ENCODE results near the gene NLGN1.

NLGN1 gene

DNA sequence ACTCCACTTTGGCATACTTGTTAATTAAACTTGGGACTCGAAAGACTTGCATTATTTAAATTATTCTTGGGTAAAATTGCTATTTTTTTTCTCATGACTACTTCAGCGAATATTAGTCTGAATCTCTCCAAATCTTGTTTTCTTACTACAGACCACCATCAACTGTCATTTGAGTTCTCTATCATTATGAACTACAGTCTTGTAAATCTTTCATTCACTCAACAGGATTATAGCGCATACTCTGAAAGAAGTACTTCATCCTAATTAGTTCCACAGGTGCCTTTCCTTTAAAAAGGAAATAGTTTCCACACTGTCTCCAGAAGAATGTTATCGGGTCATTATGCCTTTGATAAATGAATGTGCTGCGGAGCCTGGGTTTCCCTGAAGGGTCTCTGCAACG lies 149.5 kb downstream of the NLGN1 start:
- DNase-seq (ENCODE audit: low spot score) = no peak
- in situ Hi-C loops (cut with MboI; ENCODE audit: low pct_unique_long_range_greater_than_20kb, low sequenced_read_pairs, unreplicated experiment) = no loop called here
- TF ChIP-seq, protein P1, sequence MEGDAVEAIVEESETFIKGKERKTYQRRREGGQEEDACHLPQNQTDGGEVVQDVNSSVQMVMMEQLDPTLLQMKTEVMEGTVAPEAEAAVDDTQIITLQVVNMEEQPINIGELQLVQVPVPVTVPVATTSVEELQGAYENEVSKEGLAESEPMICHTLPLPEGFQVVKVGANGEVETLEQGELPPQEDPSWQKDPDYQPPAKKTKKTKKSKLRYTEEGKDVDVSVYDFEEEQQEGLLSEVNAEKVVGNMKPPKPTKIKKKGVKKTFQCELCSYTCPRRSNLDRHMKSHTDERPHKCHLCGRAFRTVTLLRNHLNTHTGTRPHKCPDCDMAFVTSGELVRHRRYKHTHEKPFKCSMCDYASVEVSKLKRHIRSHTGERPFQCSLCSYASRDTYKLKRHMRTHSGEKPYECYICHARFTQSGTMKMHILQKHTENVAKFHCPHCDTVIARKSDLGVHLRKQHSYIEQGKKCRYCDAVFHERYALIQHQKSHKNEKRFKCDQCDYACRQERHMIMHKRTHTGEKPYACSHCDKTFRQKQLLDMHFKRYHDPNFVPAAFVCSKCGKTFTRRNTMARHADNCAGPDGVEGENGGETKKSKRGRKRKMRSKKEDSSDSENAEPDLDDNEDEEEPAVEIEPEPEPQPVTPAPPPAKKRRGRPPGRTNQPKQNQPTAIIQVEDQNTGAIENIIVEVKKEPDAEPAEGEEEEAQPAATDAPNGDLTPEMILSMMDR (IDR thresholded peaks at IDR 0.05; ENCODE audit: extremely low read depth, insufficient read depth, missing control alignments) = no peak

DNA sequence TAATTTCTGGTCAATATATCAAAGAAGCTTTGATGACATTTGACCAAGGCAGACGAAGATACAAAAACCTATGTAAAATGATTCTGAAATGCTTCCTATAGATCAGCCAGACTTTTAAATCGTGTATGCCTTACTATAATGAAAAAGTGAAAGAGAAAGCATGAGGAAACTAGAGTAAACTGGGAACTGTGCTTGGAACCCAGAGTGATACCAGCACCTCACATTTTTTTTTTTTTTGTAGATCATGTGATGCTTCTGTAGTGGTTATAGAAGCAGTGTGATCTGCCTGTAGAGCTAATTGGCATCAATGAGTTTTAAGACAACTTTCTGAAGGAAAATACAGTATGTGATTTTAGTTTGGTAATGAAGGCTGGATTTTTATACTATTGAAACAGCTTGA lies 150.7 kb downstream of the NLGN1 start:
- in situ Hi-C loops (cut with MboI; ENCODE audit: low pct_unique_long_range_greater_than_20kb, low sequenced_read_pairs, unreplicated experiment) = no loop called here
- no peak for DNase-seq (ENCODE audit: low spot score)
- TF ChIP-seq, protein P1 (IDR thresholded peaks at IDR 0.05; ENCODE audit: extremely low read depth, insufficient read depth, missing control alignments) = no peak

DNA sequence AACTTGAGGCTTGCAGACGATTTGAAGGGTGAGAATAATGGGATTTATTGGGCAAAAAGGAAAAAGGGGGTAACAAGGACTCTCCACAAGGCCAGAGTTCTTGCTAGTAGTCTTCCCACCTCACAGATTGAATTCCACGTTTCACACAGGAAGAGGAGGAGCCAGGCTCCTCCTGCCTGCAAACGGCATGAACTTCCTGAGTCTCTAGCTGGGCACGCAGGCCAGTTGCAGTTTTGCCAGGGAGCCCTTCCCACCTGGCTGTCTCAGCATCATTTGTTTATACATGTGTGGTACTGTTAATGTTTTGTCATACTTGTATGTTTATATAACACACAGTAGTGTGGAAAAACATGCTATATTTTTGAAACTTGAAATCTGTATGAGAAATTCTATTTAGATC lies 155.0 kb downstream of the NLGN1 start:
- no peak for DNase-seq (ENCODE audit: low spot score)
- TF ChIP-seq, protein P1 (IDR thresholded peaks at IDR 0.05; ENCODE audit: extremely low read depth, insufficient read depth, missing control alignments) = no peak
- in situ Hi-C loops (cut with MboI; ENCODE audit: low pct_unique_long_range_greater_than_20kb, low sequenced_read_pairs, unreplicated experiment) = no loop called here

DNA sequence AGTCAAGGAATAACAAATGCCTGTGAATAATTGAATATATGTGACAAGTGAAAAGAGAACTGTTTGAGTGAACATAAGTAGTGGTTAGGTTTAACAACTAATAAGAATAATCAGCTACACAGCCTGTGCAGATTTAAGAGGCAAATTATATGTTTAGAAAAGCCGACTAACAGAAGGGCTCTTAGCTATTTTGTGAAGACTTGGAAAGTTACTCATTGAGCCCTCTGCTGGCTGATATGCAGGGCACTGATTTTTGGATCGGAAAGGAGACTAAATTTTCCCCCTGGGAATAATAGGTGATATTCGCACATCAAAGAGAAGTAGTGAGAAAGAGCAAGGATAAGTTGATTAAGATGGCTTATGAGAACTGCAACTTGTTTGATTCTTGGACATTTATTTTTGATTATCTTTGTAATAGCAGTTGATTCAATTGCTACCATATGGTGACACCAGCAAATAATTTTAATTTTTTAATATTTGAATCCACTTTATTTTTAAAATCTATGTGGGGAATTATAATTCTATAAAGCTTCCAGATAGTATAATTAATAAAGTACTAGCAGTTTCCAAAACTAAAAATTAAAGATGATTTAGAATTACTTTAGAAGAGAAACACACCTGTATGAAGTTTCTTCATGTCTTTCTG lies 156.2 kb downstream of the NLGN1 start:
- no peak for DNase-seq (ENCODE audit: low spot score)
- in situ Hi-C loops (cut with MboI; ENCODE audit: low pct_unique_long_range_greater_than_20kb, low sequenced_read_pairs, unreplicated experiment) = no loop called here

DNA sequence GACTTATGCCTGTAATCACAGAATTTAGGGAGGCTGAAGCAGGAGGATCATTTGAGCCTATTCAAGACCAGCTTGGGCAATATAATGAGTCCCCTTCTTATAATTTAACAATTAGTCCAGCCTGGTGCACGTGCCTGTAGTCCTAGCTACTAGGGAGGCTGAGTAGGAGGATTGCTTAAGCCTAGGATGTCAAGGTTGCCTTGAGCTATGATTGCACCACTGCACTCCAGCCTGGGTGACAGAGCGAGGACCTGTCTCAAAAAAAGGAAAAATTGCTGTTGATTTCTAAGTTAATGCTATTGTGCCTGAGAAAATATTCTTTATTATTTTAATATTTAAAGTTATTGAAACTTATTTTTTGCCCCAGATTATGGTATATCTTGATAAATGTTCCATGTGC lies 159.0 kb downstream of the NLGN1 start:
- DNase-seq (ENCODE audit: low spot score) = no peak
- in situ Hi-C loops (cut with MboI; ENCODE audit: low pct_unique_long_range_greater_than_20kb, low sequenced_read_pairs, unreplicated experiment) = no loop called here
- TF ChIP-seq, protein P1 (IDR thresholded peaks at IDR 0.05; ENCODE audit: extremely low read depth, insufficient read depth, missing control alignments) = no peak

More for the DNA sequence above, 156.2 kb downstream of the NLGN1 start:
- TF ChIP-seq, protein P1 (IDR thresholded peaks at IDR 0.05; ENCODE audit: extremely low read depth, insufficient read depth, missing control alignments) = peak; percentile 42

DNA sequence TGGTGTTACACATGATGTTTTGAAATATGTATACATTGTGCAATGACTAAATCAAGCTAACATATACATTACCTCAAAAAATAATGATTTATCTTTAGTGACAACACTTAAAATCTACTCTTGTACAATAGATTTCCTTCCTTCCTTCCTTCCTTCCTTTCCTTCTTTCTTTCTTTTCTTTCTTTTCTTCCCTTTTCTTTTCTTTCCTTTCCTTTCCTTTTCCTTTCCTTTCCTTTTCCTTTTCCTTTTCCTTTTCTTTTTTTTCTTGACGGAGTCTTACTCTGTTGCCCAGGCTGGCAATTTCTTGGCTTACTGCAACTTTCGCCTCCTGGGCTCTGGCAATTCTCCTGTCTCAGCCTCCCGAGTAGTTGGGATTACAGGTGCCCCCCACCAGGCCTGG lies 170.5 kb downstream of the NLGN1 start:
- TF ChIP-seq, protein P1 (IDR thresholded peaks at IDR 0.05; ENCODE audit: extremely low read depth, insufficient read depth, missing control alignments) = no peak
- in situ Hi-C loops (cut with MboI; ENCODE audit: low pct_unique_long_range_greater_than_20kb, low sequenced_read_pairs, unreplicated experiment) = no loop called here
- DNase-seq (ENCODE audit: low spot score) = no peak
